Neural cell (in vitro differentiated cells): ENCODE results near the gene GABPA. TPM values are rescaled to one million over a fixed set of nuclear protein-coding genes. Genes with fewer than 3 reads are reported as not detected.

ENCODE experiments used
- H2AFZ ChIP-seq: fragments of 200-600, 300-800 bp; sonication (generic), shearing (Covaris generic); 2 replicates; pipeline ENCODE4 v1.6.0; 2014; ENCODE audit warnings: low read depth, mild to moderate bottlenecking, antibody characterized with exemption, low read length, moderate library complexity
- H3F3A ChIP-seq: fragments of 200-600 bp; shearing (Covaris generic); 2 replicates; pipeline ENCODE4 v1.6.1; 2016; ENCODE audit warnings: mild to moderate bottlenecking, moderate library complexity, mixed read lengths, antibody characterized with exemption, low read length; ENCODE audit not compliant: insufficient read depth, poor library complexity, severe bottlenecking
- H3K27ac ChIP-seq: fragments of 200-600, 300-800 bp; sonication (generic), shearing (Covaris generic); 2 replicates; pipeline ENCODE4 v1.5.1; 2014; ENCODE audit warnings: mild to moderate bottlenecking, low read length, moderate library complexity
- H3K27me3 ChIP-seq: fragments of 300-800, 200-600 bp; sonication (generic), shearing (Covaris generic); 2 replicates; pipeline ENCODE4 v1.6.0; 2014; ENCODE audit warnings: mild to moderate bottlenecking, low read depth, low read length, moderate library complexity; ENCODE audit not compliant: insufficient read depth
- H3K36me3 ChIP-seq: fragments of 300-800, 200-600 bp; sonication (generic), shearing (Covaris generic); 2 replicates; pipeline ENCODE4 v1.5.1; 2014; ENCODE audit warnings: mild to moderate bottlenecking, antibody characterized with exemption, low read length, moderate library complexity; ENCODE audit not compliant: insufficient read depth
- H3K4me2 ChIP-seq: fragments of 300-800, 200-600 bp; sonication (generic), shearing (Covaris generic); 2 replicates; pipeline ENCODE4 v1.6.0; 2014; ENCODE audit warnings: mild to moderate bottlenecking, low read length
- H3K4me3 ChIP-seq: fragments of 300-800, 200-600 bp; sonication (generic), shearing (Covaris generic); 2 replicates; pipeline ENCODE4 v1.5.1; 2014; ENCODE audit warnings: mild to moderate bottlenecking, low read length, moderate library complexity
- H3K79me2 ChIP-seq: fragments of 200-600 bp; shearing (Covaris generic); replicated peaks from 2 replicates; pipeline ENCODE4 v1.6.0; 2014; ENCODE audit warnings: mild to moderate bottlenecking, low read length, moderate library complexity; ENCODE audit not compliant: insufficient read depth
- H3K9ac ChIP-seq: fragments of 300-800, 200-600 bp; sonication (generic), shearing (Covaris generic); 2 replicates; pipeline ENCODE4 v1.6.1; 2016; ENCODE audit warnings: mild to moderate bottlenecking, low read length, mixed read lengths
- H3K9me2 ChIP-seq: fragments of 200-600 bp; shearing (Covaris generic); 2 replicates; pipeline ENCODE4 v1.6.1; 2016; ENCODE audit warnings: mild to moderate bottlenecking, low read length, mixed read lengths; ENCODE audit not compliant: insufficient read depth
- H3K9me3 ChIP-seq: fragments of 200-600, 300-800 bp; sonication (generic), shearing (Covaris generic); 2 replicates; pipeline ENCODE4 v1.6.1; 2016; ENCODE audit warnings: mild to moderate bottlenecking, mixed run types, low read length, moderate library complexity, mixed read lengths
- H4K20me1 ChIP-seq: fragments of 200-600 bp; shearing (Covaris generic); 2 replicates; pipeline ENCODE4 v1.6.1; 2016; ENCODE audit warnings: mild to moderate bottlenecking, mixed run types; ENCODE audit not compliant: insufficient read depth
- EP300 ChIP-seq: fragments of 450-650 bp; conservative IDR thresholded peaks from 2 replicates; pipeline ENCODE4 v1.6.1; 2014; ENCODE audit warnings: antibody characterized with exemption, mild to moderate bottlenecking, moderate library complexity; ENCODE audit not compliant: poor library complexity, severe bottlenecking
- EZH2 ChIP-seq: fragments of 200-600, 300-800 bp; shearing (Covaris generic), sonication (generic); IDR thresholded peaks from 2 replicates; pipeline ENCODE4 v1.6.1; 2014; ENCODE audit warnings: antibody characterized with exemption, low read length, borderline replicate concordance, mild to moderate bottlenecking; ENCODE audit not compliant: insufficient read depth, poor library complexity, severe bottlenecking
- MXI1 ChIP-seq: fragments of 450-650 bp; conservative IDR thresholded peaks from 2 replicates; pipeline ENCODE4 v1.6.1; 2014; ENCODE audit warnings: antibody characterized with exemption, mild to moderate bottlenecking; ENCODE audit not compliant: poor library complexity, severe bottlenecking
- POLR2AphosphoS5 ChIP-seq: IDR thresholded peaks from 2 replicates; pipeline ENCODE4 v1.6.1; 2012
- RAD21 ChIP-seq: fragments of 450-650 bp; conservative IDR thresholded peaks from 2 replicates; pipeline ENCODE4 v1.6.1; 2014; ENCODE audit warnings: antibody characterized with exemption, mild to moderate bottlenecking, moderate library complexity
- SMC3 ChIP-seq: fragments of 450-650 bp; conservative IDR thresholded peaks from 2 replicates; pipeline ENCODE4 v1.6.1; 2014; ENCODE audit warnings: antibody characterized with exemption, mild to moderate bottlenecking, moderate library complexity; ENCODE audit not compliant: poor library complexity
- TAF1 ChIP-seq: IDR thresholded peaks from 2 replicates; pipeline ENCODE4 v1.6.1; 2012; ENCODE audit warnings: low read depth
- polyA plus RNA-seq: library from polyadenylated mRNA; depleted of rRNA; stranded (reverse); fragments of >200 nt; gene quantifications from 2 replicates; pipeline ENCODE4 v1.2.3, GENCODE V29; 2014
- TF ChIP-seq, protein P1 (sequence below): IDR thresholded peaks from 2 replicates; pipeline ENCODE4 v1.6.1; 2012; ENCODE audit warnings: borderline replicate concordance
- TF ChIP-seq, protein P2 (sequence below): fragments of 450-650 bp; IDR thresholded peaks from 2 replicates; pipeline ENCODE4 v1.5.1; 2014; ENCODE audit warnings: antibody characterized with exemption, mild to moderate bottlenecking, moderate library complexity; ENCODE audit not compliant: poor library complexity, severe bottlenecking

The GABPA gene
- polyA plus RNA-seq, 1 donor from 2014 or later = 45.4 TPM

DNA sequence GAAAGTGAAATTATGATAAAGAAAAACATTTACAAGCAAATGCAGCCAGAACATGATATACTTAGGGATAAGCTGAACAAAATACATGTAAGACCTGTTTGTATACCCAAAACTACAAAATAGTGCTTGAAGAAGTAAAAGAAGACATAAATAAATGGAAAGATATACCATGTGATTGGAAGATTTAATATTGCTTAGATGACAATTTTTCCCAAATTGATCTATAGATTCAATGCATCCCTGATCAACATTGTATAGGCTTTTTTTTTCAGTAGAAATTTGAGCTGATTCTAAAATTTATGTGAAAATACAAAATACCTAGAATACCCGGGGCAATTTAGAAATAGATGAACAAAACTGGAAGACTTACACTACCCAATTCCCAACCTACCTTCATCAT is 76.4 kb downstream of the GABPA start:
- TF ChIP-seq POLR2AphosphoS5 = no peak
- no peak for TF ChIP-seq RAD21
- TF ChIP-seq, protein P1, sequence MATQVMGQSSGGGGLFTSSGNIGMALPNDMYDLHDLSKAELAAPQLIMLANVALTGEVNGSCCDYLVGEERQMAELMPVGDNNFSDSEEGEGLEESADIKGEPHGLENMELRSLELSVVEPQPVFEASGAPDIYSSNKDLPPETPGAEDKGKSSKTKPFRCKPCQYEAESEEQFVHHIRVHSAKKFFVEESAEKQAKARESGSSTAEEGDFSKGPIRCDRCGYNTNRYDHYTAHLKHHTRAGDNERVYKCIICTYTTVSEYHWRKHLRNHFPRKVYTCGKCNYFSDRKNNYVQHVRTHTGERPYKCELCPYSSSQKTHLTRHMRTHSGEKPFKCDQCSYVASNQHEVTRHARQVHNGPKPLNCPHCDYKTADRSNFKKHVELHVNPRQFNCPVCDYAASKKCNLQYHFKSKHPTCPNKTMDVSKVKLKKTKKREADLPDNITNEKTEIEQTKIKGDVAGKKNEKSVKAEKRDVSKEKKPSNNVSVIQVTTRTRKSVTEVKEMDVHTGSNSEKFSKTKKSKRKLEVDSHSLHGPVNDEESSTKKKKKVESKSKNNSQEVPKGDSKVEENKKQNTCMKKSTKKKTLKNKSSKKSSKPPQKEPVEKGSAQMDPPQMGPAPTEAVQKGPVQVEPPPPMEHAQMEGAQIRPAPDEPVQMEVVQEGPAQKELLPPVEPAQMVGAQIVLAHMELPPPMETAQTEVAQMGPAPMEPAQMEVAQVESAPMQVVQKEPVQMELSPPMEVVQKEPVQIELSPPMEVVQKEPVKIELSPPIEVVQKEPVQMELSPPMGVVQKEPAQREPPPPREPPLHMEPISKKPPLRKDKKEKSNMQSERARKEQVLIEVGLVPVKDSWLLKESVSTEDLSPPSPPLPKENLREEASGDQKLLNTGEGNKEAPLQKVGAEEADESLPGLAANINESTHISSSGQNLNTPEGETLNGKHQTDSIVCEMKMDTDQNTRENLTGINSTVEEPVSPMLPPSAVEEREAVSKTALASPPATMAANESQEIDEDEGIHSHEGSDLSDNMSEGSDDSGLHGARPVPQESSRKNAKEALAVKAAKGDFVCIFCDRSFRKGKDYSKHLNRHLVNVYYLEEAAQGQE = no peak
- TF ChIP-seq MXI1 = no peak
- TF ChIP-seq, protein P2, sequence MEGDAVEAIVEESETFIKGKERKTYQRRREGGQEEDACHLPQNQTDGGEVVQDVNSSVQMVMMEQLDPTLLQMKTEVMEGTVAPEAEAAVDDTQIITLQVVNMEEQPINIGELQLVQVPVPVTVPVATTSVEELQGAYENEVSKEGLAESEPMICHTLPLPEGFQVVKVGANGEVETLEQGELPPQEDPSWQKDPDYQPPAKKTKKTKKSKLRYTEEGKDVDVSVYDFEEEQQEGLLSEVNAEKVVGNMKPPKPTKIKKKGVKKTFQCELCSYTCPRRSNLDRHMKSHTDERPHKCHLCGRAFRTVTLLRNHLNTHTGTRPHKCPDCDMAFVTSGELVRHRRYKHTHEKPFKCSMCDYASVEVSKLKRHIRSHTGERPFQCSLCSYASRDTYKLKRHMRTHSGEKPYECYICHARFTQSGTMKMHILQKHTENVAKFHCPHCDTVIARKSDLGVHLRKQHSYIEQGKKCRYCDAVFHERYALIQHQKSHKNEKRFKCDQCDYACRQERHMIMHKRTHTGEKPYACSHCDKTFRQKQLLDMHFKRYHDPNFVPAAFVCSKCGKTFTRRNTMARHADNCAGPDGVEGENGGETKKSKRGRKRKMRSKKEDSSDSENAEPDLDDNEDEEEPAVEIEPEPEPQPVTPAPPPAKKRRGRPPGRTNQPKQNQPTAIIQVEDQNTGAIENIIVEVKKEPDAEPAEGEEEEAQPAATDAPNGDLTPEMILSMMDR = no peak
- TF ChIP-seq SMC3 = no peak
- TF ChIP-seq TAF1 = no peak
- no peak for TF ChIP-seq EZH2
- no peak for TF ChIP-seq EP300

DNA sequence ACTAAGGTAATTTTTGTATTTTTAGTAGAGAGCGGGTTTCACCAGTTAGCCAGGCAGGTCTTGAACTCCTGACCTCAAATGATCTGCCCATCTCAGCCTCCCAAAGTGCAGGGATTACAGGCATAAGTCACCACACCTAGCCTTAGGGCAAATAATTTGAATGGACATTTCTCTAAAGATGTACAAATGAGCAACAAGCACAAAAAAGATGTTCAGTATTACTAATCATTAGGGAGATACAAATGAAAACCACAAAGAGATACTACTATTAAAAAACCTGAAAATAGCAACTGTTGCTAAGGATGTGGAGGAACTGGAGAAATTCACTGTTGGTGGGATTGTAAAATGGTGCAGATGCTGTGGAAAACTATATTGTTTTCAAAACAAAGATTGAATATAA is 79.1 kb downstream of the GABPA start:
- no peak overlapping the region for H3K27ac ChIP-seq
- H3K36me3 ChIP-seq = no peaks in the 10 kb centered on the region
- H3F3A ChIP-seq = no peaks in the 10 kb centered on the region
- no peak overlapping the region for H3K9ac ChIP-seq
- H3K9me3 ChIP-seq = no peaks in the 10 kb centered on the region
- H3K4me3 ChIP-seq = no peak overlapping the region
- TF ChIP-seq, protein P1 = no peak
- TF ChIP-seq POLR2AphosphoS5 (no peak), EZH2 (no peak), EP300 (no peak), RAD21 (no peak), MXI1 (no peak), TAF1 (no peak), SMC3 (no peak)
- TF ChIP-seq, protein P2 = no peak
- no peak overlapping the region for H3K4me2 ChIP-seq
- no peaks in the 10 kb centered on the region for H3K27me3 ChIP-seq
- no peaks in the 10 kb centered on the region for H3K9me2 ChIP-seq
- H3K79me2 ChIP-seq = no peaks in the 10 kb centered on the region
- no peaks in the 10 kb centered on the region for H4K20me1 ChIP-seq
- H2AFZ ChIP-seq = no peak overlapping the region

More for the DNA sequence above, 76.4 kb downstream of the GABPA start:
- H3K27ac ChIP-seq = no peak overlapping the region
- H3K4me3 ChIP-seq = no peak overlapping the region
- H3K36me3 ChIP-seq = no peaks in the 10 kb centered on the region
- no peaks in the 10 kb centered on the region for H3K79me2 ChIP-seq
- H3K9ac ChIP-seq = no peak overlapping the region
- H4K20me1 ChIP-seq = no peaks in the 10 kb centered on the region
- no peak overlapping the region for H2AFZ ChIP-seq
- no peak overlapping the region for H3K4me2 ChIP-seq
- H3K9me2 ChIP-seq = no peaks in the 10 kb centered on the region
- no peaks in the 10 kb centered on the region for H3K9me3 ChIP-seq
- no peaks in the 10 kb centered on the region for H3K27me3 ChIP-seq
- H3F3A ChIP-seq = no peaks in the 10 kb centered on the region
